GM21423 (cell line): Measurements from ENCODE around the gene SLCO4A1.

Experiments
- ATAC-seq: cut with Tn5 transposase; IDR thresholded peaks from one replicate; pipeline ENCODE4 v1.9.1; 2021; ENCODE audit warnings: mild to moderate bottlenecking, moderate library complexity; ENCODE audit not compliant: unreplicated experiment

The SLCO4A1 gene

GRCh38 chr20:62696989-62697388 lies 54.7 kb downstream of the SLCO4A1 start:
- ATAC-seq, result no peak

- ATAC-seq, result no peak
These were observed 55.2 kb downstream of the SLCO4A1 start for GRCh38 chr20:62697468-62697912.

DNA sequence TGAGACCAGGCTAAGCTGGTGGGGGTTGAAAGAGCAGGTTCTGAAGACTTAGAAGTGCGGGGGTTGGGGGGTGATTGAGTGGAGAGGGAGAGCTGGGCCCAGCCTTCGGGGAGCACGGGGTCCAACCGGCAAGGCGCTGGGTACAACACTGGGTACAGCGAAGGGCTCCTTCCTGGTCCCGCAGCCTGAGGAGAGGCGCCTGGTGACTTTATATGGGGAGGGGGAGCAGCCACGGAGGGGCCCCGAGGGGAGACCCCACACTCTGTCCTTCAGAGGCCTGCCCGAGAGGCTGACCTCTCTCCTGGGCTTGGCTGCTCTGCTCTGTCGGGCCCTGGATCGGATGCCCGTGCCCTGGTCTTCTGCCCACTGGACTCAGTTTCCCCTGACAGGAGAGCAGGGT lies 55.9 kb downstream of the SLCO4A1 start:
- no peak for ATAC-seq

- ATAC-seq, result no peak
These were observed 57.0 kb downstream of the SLCO4A1 start for GRCh38 chr20:62699296-62699695.

- ATAC-seq, result no peak
These were observed 57.4 kb downstream of the SLCO4A1 start for GRCh38 chr20:62699741-62700140.

DNA sequence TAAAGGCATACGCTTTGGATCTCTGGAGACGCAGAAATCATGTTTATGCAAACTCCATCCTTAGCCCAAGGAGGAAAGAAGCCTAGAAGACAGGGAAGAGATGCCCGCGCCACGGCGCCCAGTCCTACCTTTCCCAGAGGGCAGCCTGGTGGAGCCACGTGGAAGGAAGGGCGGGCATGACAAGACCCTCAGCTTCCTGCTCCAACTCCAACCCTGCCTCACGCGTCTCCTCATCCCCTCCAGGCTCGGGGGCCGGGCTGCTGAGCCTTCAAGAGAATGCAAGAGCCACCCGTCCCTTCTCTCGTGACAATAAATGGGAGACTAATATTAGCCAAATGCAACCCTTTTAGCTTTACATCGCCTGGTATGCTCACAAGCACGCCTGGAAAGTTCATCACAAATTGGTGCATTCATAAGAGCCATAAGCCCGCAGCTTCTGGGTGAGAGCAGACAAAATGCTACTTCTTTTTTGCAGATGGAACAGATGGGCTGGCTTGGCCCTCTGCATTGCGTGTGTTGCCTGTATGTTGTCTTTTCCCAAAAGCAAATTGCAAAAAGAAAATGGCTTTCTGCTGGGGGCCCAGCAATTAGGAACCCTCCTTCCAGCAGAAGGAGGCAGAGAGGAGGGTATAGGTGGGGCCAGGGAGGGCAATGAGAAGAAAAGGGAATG lies 58.1 kb downstream of the SLCO4A1 start:
- no peak for ATAC-seq

DNA sequence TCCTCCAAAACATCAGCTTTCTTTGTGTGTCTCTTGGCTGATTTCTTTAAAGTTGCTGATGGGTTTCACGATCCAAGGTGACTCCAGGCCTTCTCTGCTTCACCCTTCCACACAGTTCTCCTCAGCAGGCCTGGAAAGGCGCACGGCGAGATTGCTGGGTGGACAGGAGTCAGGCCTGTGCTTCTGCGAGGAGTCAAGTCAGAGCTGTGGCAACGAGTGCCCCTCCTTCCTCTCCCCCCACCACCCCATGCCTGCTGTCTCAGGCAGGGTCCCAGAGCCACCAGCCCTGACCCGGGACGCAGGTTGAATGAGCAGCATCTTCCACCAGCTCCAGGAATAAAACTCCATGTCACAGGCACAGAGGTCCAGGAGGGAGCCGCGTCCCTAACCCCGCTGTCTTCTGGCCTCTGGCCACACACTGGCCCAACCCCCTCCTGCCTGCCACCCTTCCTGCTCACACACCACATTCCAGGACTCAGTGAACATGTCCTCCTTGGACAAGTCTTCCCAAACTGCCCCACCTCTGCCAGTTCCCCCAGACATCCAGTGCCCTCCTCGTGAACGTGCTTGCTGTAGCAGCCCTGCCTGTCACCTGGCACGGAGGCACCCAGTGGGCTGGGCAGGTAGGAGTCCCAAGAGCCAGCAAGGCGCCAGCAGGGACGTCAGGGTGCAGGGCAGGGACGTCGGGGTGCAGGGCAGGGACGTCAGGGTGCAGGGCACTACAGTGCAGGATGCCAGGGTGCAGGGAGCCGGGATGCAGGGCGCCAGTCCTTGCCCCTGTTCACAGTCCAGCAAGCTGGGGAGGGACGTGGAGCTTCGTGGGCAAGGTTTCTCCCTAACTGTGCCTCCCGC lies 59.1 kb downstream of the SLCO4A1 start:
- ATAC-seq, result no peak

- ATAC-seq, result no peak
These were observed 59.7 kb downstream of the SLCO4A1 start for GRCh38 chr20:62702013-62702300.

DNA sequence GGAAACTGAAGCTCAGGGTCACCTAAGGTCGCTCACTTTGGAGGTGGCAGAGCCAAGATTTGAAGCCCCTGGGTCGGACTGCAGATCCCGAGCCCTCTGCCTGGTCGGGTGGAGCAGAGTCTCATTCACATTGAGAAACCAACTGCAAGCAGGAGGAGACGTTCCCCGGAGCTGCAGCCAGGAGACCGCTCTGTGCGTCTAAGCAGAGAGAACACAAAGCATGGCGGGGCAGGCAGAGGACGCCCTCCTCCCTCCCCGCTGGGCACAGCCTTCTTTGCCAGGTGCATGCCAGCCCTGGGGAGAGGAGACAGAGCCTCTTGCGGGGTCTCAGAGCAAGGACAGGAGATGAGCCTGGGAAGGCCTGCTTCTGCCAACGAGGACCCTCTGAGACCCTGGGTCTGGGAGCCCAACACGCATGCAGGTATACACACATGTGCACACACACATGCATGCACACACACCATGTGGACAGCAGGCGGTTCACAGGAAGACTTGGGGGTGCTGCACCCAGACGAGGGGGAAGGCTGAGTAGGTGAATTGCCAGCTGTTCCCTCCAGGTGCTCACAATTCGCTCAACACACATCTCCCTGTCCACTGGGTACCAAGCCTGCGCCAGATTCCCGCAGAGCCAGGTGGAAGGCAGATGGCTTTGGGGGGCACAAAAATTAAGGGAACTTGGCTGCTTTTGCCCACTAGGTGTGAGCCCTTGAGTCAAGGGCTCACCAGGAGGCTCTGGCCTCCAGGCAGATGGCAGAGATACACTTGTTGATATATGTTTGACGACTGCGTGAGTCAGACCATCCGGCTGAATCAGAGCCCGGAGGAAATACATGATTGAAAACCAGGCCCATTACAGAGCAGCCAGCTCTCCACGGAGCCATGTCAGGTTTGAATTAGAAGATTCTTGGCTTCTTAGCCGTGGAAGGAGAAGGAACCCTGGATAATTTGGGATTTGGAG lies 60.9 kb downstream of the SLCO4A1 start:
- no peak for ATAC-seq

GRCh38 chr20:62703853-62704228 lies 61.5 kb downstream of the SLCO4A1 start:
- ATAC-seq, result no peak

DNA sequence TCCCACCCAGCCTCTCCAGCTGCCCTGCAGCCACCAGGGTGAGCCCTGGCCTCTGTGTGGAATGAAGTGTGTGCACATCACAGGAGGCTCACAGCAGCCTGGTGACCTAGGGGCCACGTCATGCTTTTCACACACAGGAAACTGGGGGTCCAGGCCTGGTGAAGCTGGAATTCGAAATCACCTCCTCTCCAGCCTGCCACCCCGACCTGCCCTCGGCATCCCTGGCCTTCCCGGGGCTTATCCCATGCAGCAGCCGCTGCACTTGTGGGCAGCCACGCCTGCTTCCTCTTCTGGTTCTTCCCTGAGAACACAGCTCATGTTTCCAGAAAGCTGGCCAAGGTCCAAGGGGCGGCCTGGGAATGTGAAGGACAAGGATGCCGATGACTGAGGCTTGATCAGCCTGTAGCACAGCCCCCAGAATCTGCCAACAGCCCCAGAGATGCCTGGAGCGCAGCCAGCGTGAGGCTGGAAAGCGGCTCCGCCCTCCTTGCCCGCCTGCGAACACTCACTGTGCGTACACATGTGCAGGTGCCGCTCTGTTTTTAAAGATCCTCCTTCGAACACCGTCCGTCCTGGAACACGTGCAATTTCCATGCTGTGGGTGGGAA lies 62.1 kb downstream of the SLCO4A1 start:
- ATAC-seq, result no peak

GRCh38 chr20:62705627-62706026 lies 63.3 kb downstream of the SLCO4A1 start:
- ATAC-seq, result no peak

DNA sequence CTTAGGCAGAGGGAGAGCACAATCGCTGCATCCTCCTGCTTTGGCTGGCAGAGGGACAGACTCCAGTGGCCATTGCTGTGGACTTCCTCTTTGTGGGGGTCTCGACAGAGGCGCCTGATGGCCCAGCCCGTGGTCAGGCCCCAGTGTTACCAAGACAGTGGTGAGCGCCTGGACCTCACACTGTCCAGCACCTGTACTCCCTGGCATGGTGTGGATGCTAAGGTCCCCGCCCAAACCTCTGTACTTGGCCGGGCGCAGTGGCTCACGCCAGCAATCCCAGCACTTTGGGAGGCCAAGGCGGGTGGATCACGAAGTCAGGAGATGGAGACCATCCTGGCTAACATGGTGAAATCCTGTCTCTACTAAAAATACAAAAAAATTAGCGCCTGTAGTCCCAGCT lies 64.0 kb downstream of the SLCO4A1 start:
- no peak for ATAC-seq

- no peak for ATAC-seq
These were observed 64.6 kb downstream of the SLCO4A1 start for GRCh38 chr20:62706857-62707256.

DNA sequence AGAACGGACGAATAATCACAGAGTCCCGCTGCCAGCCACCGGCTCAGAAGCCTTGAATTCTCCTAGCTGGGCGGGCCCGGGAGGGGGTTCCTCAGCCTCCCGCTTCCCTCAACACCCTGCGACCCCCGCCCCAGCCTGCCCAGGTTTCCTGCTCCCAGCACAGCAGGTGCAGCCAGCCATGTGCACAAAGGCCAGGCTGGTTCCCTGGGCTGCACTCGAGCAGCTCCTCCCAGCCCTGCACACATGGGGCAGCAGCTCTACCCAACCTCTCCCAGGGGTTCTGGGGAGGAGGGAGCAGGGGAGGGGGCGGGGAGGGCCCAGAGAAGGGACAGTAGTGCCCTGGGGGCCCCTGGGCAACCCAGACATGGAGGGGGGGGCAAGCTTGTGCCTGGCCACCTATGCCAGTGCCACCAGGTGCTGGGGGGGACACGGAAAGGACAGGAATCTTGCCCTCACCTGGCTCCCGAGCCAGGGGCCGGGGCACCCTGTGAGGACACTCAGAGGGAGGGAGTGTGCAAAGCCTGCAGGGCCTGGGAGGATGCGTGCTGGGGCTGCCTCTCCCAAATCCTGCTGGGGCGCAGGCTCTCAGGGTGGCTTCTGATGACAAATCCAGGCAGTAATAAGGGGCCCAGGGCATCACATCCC lies 65.1 kb downstream of the SLCO4A1 start:
- ATAC-seq, result no peak

GRCh38 chr20:62707921-62708521 lies 65.7 kb downstream of the SLCO4A1 start:
- ATAC-seq, result no peak

DNA sequence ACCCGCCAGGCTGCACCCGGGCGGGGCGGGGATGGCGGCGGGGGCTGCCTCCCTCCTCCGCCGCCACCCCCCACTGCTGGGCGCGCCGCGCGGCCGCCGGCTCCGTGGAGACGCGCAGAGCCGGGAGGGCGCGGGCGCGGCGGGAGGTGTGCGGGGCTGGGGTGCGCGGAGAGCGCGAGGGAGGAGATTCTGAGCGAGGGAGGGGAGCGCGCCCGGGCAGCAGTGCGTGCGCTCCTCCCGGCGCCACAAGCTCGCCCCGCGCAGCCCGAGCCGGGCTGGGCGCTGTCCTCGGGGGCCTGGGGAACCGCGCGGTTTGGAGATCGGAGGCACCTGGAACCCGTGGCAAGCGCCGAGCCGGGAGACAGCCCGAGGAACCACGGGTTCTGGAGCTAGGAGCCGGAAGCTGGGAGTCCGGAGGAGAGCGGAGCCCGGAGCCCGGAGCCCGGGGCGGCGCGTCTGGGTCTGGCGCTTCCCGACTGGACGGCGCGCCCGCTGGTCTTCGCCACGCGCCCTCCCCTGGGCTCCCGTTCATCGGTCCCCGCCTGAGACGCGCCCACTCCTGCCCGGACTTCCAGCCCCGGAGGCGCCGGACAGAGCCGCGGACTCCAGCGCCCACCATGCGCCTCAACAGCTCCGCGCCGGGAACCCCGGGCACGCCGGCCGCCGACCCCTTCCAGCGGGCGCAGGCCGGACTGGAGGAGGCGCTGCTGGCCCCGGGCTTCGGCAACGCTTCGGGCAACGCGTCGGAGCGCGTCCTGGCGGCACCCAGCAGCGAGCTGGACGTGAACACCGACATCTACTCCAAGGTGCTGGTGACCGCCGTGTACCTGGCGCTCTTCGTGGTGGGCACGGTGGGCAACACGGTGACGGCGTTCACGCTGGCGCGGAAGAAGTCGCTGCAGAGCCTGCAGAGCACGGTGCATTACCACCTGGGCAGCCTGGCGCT lies 66.6 kb downstream of the SLCO4A1 start, which contains the start of gene NTSR1:
NTSR1 (plus strand) TSS at position 246 of the 946 bp plus-strand sequence; CDS start at position 618, 372 bp downstream.
- no peak for ATAC-seq

- no peak for ATAC-seq
These were observed 67.2 kb downstream of the SLCO4A1 start for GRCh38 chr20:62709537-62709905.
